Naive thymus-derived CD4-positive, alpha-beta T cell (primary cell): ENCODE measurements around the gene DPT. TPM values are rescaled to one million over a fixed set of nuclear protein-coding genes. Genes with fewer than 3 reads are reported as not detected.

ENCODE experiments used
- ATAC-seq: fragments of 150-1000 bp; cut with Tn5 transposase; 2 replicates; pipeline ENCODE4 v1.10.0; 2021; ENCODE audit warnings: mild to moderate bottlenecking, moderate library complexity
- CTCF ChIA-PET: fragments of 350-600 bp; sonication (Branson Sonifier 250); formaldehyde crosslinking; loops from one replicate; lab custom pipeline; 2021; ENCODE audit warnings: antibody characterized with exemption; lab: Charles Lee
- POLR2A ChIA-PET: fragments of 350-600 bp; sonication (Branson Sonifier 250); formaldehyde crosslinking; loops from one replicate; lab custom pipeline; 2021; ENCODE audit warnings: antibody characterized with exemption, inconsistent platforms; lab: Charles Lee
- DNase-seq, 9 donors: peaks; one replicate each; pipeline versions ENCODE4 v3.0.0 to v3.0.0-alpha.2; 2020 to 2022; ENCODE audit warnings: mixed read lengths in 1 of 9
- H3K27ac ChIP-seq: one replicate; pipeline ENCODE4 v1.7.0; 2013; ENCODE audit warnings: mild to moderate bottlenecking, low read depth, low read length, moderate library complexity
- H3K27me3 ChIP-seq, 2 donors: one replicate each; pipeline ENCODE4 v1.7.0; 2013; ENCODE audit warnings: low read length in 2 of 2, mild to moderate bottlenecking in 2 of 2, moderate library complexity in 2 of 2; ENCODE audit not compliant: control insufficient read depth in 2 of 2, insufficient read depth in 2 of 2
- H3K36me3 ChIP-seq, 3 experiments: 1 replicate in 2 of 3; 2 replicates in 1 of 3; pipeline ENCODE4 v1.7.0; 2013; ENCODE audit warnings: low read length in 3 of 3, mild to moderate bottlenecking in 3 of 3, moderate library complexity in 1 of 3; ENCODE audit not compliant: insufficient read depth in 3 of 3, control insufficient read depth in 2 of 3
- H3K4me1 ChIP-seq, 2 donors: one replicate each; pipeline ENCODE4 v1.7.0; 2013; ENCODE audit warnings: low read length in 2 of 2, mild to moderate bottlenecking in 2 of 2, moderate library complexity in 1 of 2; ENCODE audit not compliant: control insufficient read depth in 2 of 2, insufficient read depth in 2 of 2
- H3K4me3 ChIP-seq: 2 replicates; pipeline ENCODE4 v1.7.0; 2013; ENCODE audit warnings: mild to moderate bottlenecking, low read length
- H3K9me3 ChIP-seq, 3 experiments: 1 replicate in 2 of 3; 2 replicates in 1 of 3; pipeline ENCODE4 v1.7.0; 2013; ENCODE audit warnings: low read length in 3 of 3; ENCODE audit not compliant: control insufficient read depth in 2 of 3
- H3K27ac Mint-ChIP-seq, 9 donors: one replicate each; pipeline ENCODE4 v1.8.0; 2020 to 2022; ENCODE audit warnings: mixed read lengths in 9 of 9, mild to moderate bottlenecking in 8 of 9, moderate library complexity in 5 of 9, inconsistent platforms in 2 of 9
- H3K27me3 Mint-ChIP-seq, 5 donors: one replicate each; pipeline ENCODE4 v1.8.0; 2021 to 2022; ENCODE audit warnings: mixed read lengths in 5 of 5, mild to moderate bottlenecking in 1 of 5
- H3K36me3 Mint-ChIP-seq, 5 donors: one replicate each; pipeline ENCODE4 v1.8.0; 2020 to 2022; ENCODE audit warnings: mixed read lengths in 5 of 5, mild to moderate bottlenecking in 3 of 5, inconsistent platforms in 1 of 5
- H3K4me1 Mint-ChIP-seq, 7 donors: one replicate each; pipeline ENCODE4 v1.8.0; 2020 to 2022; ENCODE audit warnings: mixed read lengths in 7 of 7, mild to moderate bottlenecking in 3 of 7, inconsistent platforms in 1 of 7
- H3K4me3 Mint-ChIP-seq, 10 donors: one replicate each; pipeline ENCODE4 v1.8.0; 2020 to 2022; ENCODE audit warnings: mild to moderate bottlenecking in 10 of 10, mixed read lengths in 10 of 10, moderate library complexity in 6 of 10, inconsistent platforms in 2 of 10
- H3K9me3 Mint-ChIP-seq, 11 donors: one replicate each; pipeline ENCODE4 v1.8.0; 2020 to 2022; ENCODE audit warnings: mixed read lengths in 11 of 11, mild to moderate bottlenecking in 4 of 11, inconsistent platforms in 1 of 11, moderate library complexity in 1 of 11
- intact Hi-C, 2 donors: fragments of 100-400 bp; cut with micrococcal nuclease; formaldehyde crosslinking; loops; one replicate each; pipeline ENCODE4 v1.15.1; 2023
- polyA plus RNA-seq, 2 donors: library from polyadenylated mRNA; unstranded; fragments of 300-500 nt; fragmentation: Illumina TruSeq; gene quantifications; one replicate each; pipeline ENCODE4 v1.2.3, GENCODE V29; 2021
- total RNA-seq, 6 experiments: library from RNA in 5 of 6; stranded (reverse) in 5 of 6; gene quantifications; 1 replicate in 5 of 6; 2 replicates in 1 of 6; pipeline ENCODE4 v1.2.3 and lab custom pipeline; 2021 to 2026

The DPT gene
- total and polyA plus RNA-seq, 7 experiments from 2014 or later: not detected

DNA sequence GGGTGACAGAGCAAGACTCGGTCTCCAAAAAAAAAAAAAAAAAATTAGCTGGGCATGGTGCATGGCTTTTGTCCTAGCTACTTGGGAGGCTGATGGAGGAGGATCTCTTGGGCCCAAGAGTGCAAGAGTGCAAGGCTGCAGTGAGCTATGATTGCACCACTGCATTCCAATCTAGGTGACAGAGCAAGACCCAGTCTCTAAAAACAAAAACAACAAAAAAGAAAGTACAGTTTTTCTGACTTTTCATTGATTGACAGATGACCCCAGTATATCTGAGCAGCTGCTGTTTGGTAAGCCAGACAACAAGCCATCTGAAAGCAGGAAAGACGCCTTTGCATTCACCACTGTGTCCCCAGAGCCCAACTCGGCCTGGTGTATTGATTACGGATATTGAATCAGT is 10.9 kb upstream of the DPT start:
- Histone ChIP-seq H3K9me3 (no peaks in the 10 kb centered on the region), H3K4me3 (no peak overlapping the region), H3K4me1 (no peaks in the 10 kb centered on the region), H3K27ac (no peak overlapping the region), H3K36me3 (no peaks in the 10 kb centered on the region), H3K27me3 (no peaks in the 10 kb centered on the region)
- H3K9me3 Mint-ChIP-seq: peaks cover 0 to 2% (median 0%) of the 10 kb centered on the region in 11 donors
- H3K36me3 Mint-ChIP-seq: no peaks in the 10 kb centered on the region
- intact Hi-C loops: no loop called here
- ATAC-seq (no peak), DNase-seq (no peak)
- no peak overlapping the region for H3K4me3 Mint-ChIP-seq
- ChIA-PET CTCF (no interaction called here), POLR2A (no interaction called here)
- H3K4me1 Mint-ChIP-seq: no peaks in the 10 kb centered on the region
- H3K27ac Mint-ChIP-seq: no peak overlapping the region
- H3K27me3 Mint-ChIP-seq: peaks cover 4 to 9% (median 6%) of the 10 kb centered on the region in 5 donors

GRCh38 chr1:168736520-168736919 is 7.5 kb upstream of the DPT start:
- DNase-seq: no peak
- Histone ChIP-seq H3K27ac (no peak overlapping the region), H3K27me3 (no peaks in the 10 kb centered on the region), H3K4me1 (no peaks in the 10 kb centered on the region), H3K4me3 (no peak overlapping the region), H3K36me3 (no peaks in the 10 kb centered on the region), H3K9me3 (no peaks in the 10 kb centered on the region)
- Mint-ChIP-seq H3K4me1 (no peaks in the 10 kb centered on the region), H3K27ac (no peak overlapping the region), H3K4me3 (no peak overlapping the region), H3K36me3 (no peaks in the 10 kb centered on the region), H3K9me3 (no peaks in the 10 kb centered on the region), H3K27me3 (peaks cover 4 to 15% (median 6%) of the 10 kb centered on the region in 5 donors)
- ChIA-PET CTCF (no interaction called here), POLR2A (no interaction called here)
- ATAC-seq: no peak
- intact Hi-C loops: no loop called here

GRCh38 chr1:168735974-168736373 is 7.0 kb upstream of the DPT start:
- no peak overlapping the region for H3K27ac Mint-ChIP-seq
- POLR2A ChIA-PET: no interaction called here
- Histone ChIP-seq H3K4me1 (no peaks in the 10 kb centered on the region), H3K36me3 (no peaks in the 10 kb centered on the region), H3K4me3 (no peak overlapping the region), H3K27me3 (no peaks in the 10 kb centered on the region), H3K27ac (no peak overlapping the region), H3K9me3 (no peaks in the 10 kb centered on the region)
- no peak for DNase-seq
- ATAC-seq: no peak
- no peaks in the 10 kb centered on the region for H3K9me3 Mint-ChIP-seq
- peaks cover 4 to 15% (median 6%) of the 10 kb centered on the region in 5 donors for H3K27me3 Mint-ChIP-seq
- no peaks in the 10 kb centered on the region for H3K4me1 Mint-ChIP-seq
- CTCF ChIA-PET: no interaction called here
- H3K4me3 Mint-ChIP-seq: no peak overlapping the region
- intact Hi-C loops: loop anchor here in 1 of 2 donors (1.0 kb wide), 1 partner anchor 612 kb away; no protein-coding TSS in a partner anchor
- H3K36me3 Mint-ChIP-seq: no peaks in the 10 kb centered on the region

DNA sequence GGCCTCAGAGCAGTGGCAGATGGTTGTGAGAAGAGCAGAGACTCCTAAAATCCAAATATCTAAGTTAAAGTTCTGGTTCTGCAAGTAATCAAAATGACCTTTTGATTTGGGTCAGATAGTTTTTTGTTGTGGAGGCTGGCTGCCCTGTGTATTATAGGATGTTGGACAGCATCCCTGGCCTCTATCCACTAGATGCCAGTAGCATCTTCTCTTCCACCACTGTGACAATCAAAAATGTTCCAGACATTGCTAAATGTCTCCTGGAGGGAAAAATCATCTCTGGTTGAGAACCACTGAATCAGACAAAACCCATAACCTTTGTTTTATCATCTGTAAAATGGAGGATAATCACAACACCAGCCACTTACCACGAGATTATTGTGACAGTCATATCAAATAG is 5.9 kb upstream of the DPT start:
- peaks cover 4 to 18% (median 6%) of the 10 kb centered on the region in 5 donors for H3K27me3 Mint-ChIP-seq
- POLR2A ChIA-PET: no interaction called here
- no peak for DNase-seq
- H3K36me3 Mint-ChIP-seq: no peaks in the 10 kb centered on the region
- Histone ChIP-seq H3K36me3 (no peaks in the 10 kb centered on the region), H3K4me3 (no peak overlapping the region), H3K27me3 (no peaks in the 10 kb centered on the region), H3K9me3 (no peaks in the 10 kb centered on the region), H3K4me1 (no peaks in the 10 kb centered on the region), H3K27ac (no peak overlapping the region)
- H3K4me3 Mint-ChIP-seq: no peak overlapping the region
- intact Hi-C loops: loop anchor here in 1 of 2 donors (1.0 kb wide), 1 partner anchor 613 kb away; no protein-coding TSS in a partner anchor
- H3K27ac Mint-ChIP-seq: no peak overlapping the region
- no peaks in the 10 kb centered on the region for H3K4me1 Mint-ChIP-seq
- ATAC-seq: no peak
- CTCF ChIA-PET: no interaction called here
- no peaks in the 10 kb centered on the region for H3K9me3 Mint-ChIP-seq

DNA sequence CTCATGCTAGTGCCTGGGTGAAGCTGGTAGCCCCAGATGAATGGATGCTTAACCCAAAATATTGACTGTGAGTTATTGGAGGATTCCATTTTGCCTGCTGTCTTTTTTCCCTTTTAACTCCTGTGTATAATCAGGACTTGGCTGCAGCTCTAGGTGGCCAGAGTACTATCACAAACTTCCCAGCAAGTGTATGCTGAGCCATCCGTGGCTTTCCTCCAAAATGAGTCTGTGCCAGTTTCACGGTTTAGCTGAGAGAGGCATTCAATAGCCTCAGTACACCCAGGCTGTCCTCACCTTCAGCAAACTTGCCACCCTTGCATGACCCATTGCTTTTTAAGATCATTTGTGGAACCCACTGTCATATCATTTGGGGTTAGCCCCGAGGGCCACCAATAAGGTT is 5.3 kb upstream of the DPT start:
- Mint-ChIP-seq H3K27me3 (peaks cover 3 to 19% (median 6%) of the 10 kb centered on the region in 5 donors), H3K36me3 (no peaks in the 10 kb centered on the region), H3K9me3 (no peaks in the 10 kb centered on the region), H3K4me1 (no peaks in the 10 kb centered on the region), H3K27ac (no peak overlapping the region), H3K4me3 (no peak overlapping the region)
- ChIA-PET POLR2A (no interaction called here), CTCF (no interaction called here)
- H3K27me3 ChIP-seq: no peaks in the 10 kb centered on the region
- ATAC-seq: no peak
- H3K36me3 ChIP-seq: no peaks in the 10 kb centered on the region
- intact Hi-C loops: no loop called here
- no peak overlapping the region for H3K27ac ChIP-seq
- H3K4me3 ChIP-seq: no peak overlapping the region
- H3K4me1 ChIP-seq: no peaks in the 10 kb centered on the region
- no peaks in the 10 kb centered on the region for H3K9me3 ChIP-seq
- DNase-seq: no peak

GRCh38 chr1:168733241-168733640 is 4.2 kb upstream of the DPT start:
- Mint-ChIP-seq H3K27ac (no peak overlapping the region), H3K36me3 (no peaks in the 10 kb centered on the region), H3K4me1 (no peaks in the 10 kb centered on the region), H3K9me3 (no peaks in the 10 kb centered on the region), H3K27me3 (peaks cover 0 to 22% (median 6%) of the 10 kb centered on the region in 5 donors), H3K4me3 (no peak overlapping the region)
- POLR2A ChIA-PET: no interaction called here
- Histone ChIP-seq H3K4me1 (no peaks in the 10 kb centered on the region), H3K4me3 (no peak overlapping the region), H3K27ac (no peak overlapping the region), H3K27me3 (no peaks in the 10 kb centered on the region), H3K36me3 (no peaks in the 10 kb centered on the region), H3K9me3 (no peaks in the 10 kb centered on the region)
- DNase-seq: no peak
- no peak for ATAC-seq
- intact Hi-C loops: no loop called here
- CTCF ChIA-PET: no interaction called here

- ATAC-seq (no peak), DNase-seq (no peak)
- Mint-ChIP-seq H3K27me3 (peaks cover 0 to 27% (median 11%) of the 10 kb centered on the region in 5 donors), H3K27ac (no peak overlapping the region), H3K9me3 (no peaks in the 10 kb centered on the region), H3K4me3 (no peak overlapping the region), H3K4me1 (peaks cover 0 to 4% (median 0%) of the 10 kb centered on the region in 7 donors), H3K36me3 (no peaks in the 10 kb centered on the region)
- POLR2A ChIA-PET: no interaction called here
- intact Hi-C loops: no loop called here
- Histone ChIP-seq H3K27ac (no peak overlapping the region), H3K4me1 (no peaks in the 10 kb centered on the region), H3K9me3 (no peaks in the 10 kb centered on the region), H3K27me3 (no peaks in the 10 kb centered on the region), H3K4me3 (no peak overlapping the region), H3K36me3 (no peaks in the 10 kb centered on the region)
- CTCF ChIA-PET: no interaction called here
Measured at GRCh38 chr1:168732736-168733135, 3.7 kb upstream of the DPT start.
